Measurements from ENCODE around the gene EBF3. TPM values are rescaled to one million over a fixed set of nuclear protein-coding genes. Genes with fewer than 3 reads are reported as not detected.
A peak's percentile ranks its signal among the peaks of the same experiment; 100 is the strongest.

Gene EBF3
- total and polyA plus RNA-seq, 4 experiments from 2014 or later = not detected

DNA sequence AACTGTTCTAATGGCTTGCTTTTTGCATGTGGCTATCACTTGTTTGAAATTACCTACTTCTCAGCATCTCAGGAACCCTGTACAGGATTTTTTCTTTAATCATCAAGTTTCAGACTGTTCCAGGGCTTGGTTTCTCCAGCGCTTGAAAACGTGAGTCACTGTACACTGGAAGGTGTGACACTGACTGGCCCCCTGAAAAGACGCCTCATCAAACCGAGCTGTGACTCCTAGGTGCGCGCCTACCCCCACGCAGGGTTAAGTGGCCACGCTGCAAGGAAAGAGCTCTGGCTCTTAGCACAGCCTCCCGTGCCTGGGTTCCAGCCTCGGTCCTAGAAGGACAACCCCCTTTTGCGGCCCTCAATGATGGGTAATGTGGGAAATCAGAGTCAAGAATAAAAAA lies 81.0 kb downstream of the EBF3 start:
- H3K4me1 Mint-ChIP-seq = no peaks in the 10 kb centered on the region
- H3K4me3 ChIP-seq (ENCODE audit: low read length in 2 of 2) = no peak overlapping the region
- no peaks in the 10 kb centered on the region for H3K9me3 ChIP-seq (ENCODE audit: control insufficient read depth in 1 of 2, low read length in 2 of 2)
- H3K4me3 Mint-ChIP-seq = no peak overlapping the region
- ChIA-PET POLR2A (ENCODE audit: partially characterized antibody) (no interaction called here), CTCF (ENCODE audit: partially characterized antibody) (interaction anchor here (1.3 kb wide), 1 partner anchor 9 kb away, joined by 3 read pairs; no protein-coding TSS in a partner anchor)
- H3K27me3 Mint-ChIP-seq = peaks cover 5 to 8% of the 10 kb centered on the region in 2 donors
- H3K36me3 Mint-ChIP-seq = no peaks in the 10 kb centered on the region
- no peak overlapping the region for H3K27ac Mint-ChIP-seq
- H3K27ac ChIP-seq (ENCODE audit: low read depth, low read length) = no peak overlapping the region
- DNase-seq = no peak
- intact Hi-C loops (cut with micrococcal nuclease) = no loop called here
- H3K36me3 ChIP-seq (ENCODE audit: insufficient read depth, low read length) = no peaks in the 10 kb centered on the region
- H3K27me3 ChIP-seq (ENCODE audit: insufficient read depth, low read length) = no peaks in the 10 kb centered on the region
- no peaks in the 10 kb centered on the region for H3K4me1 ChIP-seq (ENCODE audit: insufficient read depth, low read length)
- peaks cover 0 to 2% (median 0%) of the 10 kb centered on the region in 8 donors for H3K9me3 Mint-ChIP-seq

DNA sequence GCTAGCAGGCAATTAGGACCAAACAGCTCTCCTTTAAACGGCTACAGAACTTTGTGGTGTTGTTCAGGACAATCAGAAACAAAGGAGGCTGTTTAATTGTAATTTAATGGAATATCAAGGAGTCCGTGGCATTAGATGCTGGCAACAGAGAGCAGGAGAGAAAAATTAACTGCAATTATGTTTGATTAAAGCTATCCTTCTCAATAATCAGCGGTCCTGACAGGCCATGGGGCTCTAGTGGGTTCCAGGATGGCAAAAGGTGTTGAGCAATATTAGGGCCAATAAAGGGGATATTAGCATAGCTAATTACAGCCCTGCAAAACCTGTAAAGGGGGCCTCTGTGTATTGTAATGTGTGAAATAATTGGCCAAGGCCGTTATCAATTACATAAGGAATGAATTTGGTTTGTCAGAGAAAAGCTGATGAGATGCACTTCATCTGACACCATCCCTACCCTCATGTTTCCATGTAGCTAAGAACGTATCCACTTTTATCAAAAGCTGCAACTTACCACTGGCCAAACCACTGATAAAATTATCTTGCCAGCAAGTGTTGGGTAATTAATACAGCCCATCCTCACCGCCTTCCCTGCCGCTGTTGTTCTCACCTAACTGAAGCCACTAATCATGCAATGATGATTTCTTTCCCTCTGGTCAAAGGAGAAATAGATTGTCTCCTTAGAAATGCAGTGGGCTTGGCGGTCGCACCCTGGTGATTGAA lies 81.6 kb downstream of the EBF3 start:
- Mint-ChIP-seq H3K27me3 (peaks cover 5 to 8% of the 10 kb centered on the region in 2 donors), H3K27ac (peak overlapping the region in 1 of 7 donors; percentile 2), H3K4me1 (no peaks in the 10 kb centered on the region), H3K4me3 (no peak overlapping the region), H3K9me3 (peaks cover 0 to 2% (median 0%) of the 10 kb centered on the region in 8 donors), H3K36me3 (no peaks in the 10 kb centered on the region)
- DNase-seq = no peak
- intact Hi-C loops (cut with micrococcal nuclease) = no loop called here
- Histone ChIP-seq H3K4me3 (ENCODE audit: low read length in 2 of 2) (no peak overlapping the region), H3K4me1 (ENCODE audit: insufficient read depth, low read length) (no peaks in the 10 kb centered on the region), H3K27me3 (ENCODE audit: insufficient read depth, low read length) (no peaks in the 10 kb centered on the region), H3K9me3 (ENCODE audit: control insufficient read depth in 1 of 2, low read length in 2 of 2) (no peaks in the 10 kb centered on the region), H3K36me3 (ENCODE audit: insufficient read depth, low read length) (no peaks in the 10 kb centered on the region), H3K27ac (ENCODE audit: low read depth, low read length) (no peak overlapping the region)
- POLR2A ChIA-PET (ENCODE audit: partially characterized antibody) = no interaction called here
- CTCF ChIA-PET (ENCODE audit: partially characterized antibody) = interaction anchor here (1.0 to 1.3 kb wide), 3 partner anchors 8 to 245 kb away, joined by 3 to 4 read pairs (median 3); no protein-coding TSS in a partner anchor

DNA sequence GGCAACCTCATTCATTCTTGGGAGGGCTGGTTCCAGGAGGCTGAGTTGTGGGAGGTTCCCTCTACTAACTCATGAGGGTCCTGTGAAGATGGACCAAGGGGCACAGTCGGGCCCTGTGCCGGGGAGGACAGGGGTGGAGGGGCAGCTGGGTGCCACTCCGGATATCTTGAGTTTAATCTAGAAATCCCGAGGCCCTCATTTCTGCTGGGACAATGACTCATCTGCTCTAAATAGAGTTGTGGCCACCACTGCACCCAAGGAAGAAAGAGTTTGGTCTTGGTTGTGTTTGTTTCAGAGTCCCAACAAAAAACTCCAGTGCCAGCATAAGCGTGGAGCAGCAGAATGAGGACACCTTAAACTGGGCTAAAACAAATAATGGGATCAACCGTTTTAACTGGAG lies 82.4 kb downstream of the EBF3 start:
- Mint-ChIP-seq H3K4me3 (no peak overlapping the region), H3K9me3 (peaks cover 0 to 2% (median 0%) of the 10 kb centered on the region in 8 donors), H3K4me1 (no peaks in the 10 kb centered on the region), H3K36me3 (no peaks in the 10 kb centered on the region), H3K27ac (no peak overlapping the region), H3K27me3 (peaks cover 5 to 8% of the 10 kb centered on the region in 2 donors)
- DNase-seq = no peak
- CTCF ChIA-PET (ENCODE audit: partially characterized antibody) = interaction anchor here (1.0 to 1.5 kb wide), 3 partner anchors 10 to 246 kb away, joined by 3 to 5 read pairs (median 4); no protein-coding TSS in a partner anchor
- Histone ChIP-seq H3K9me3 (ENCODE audit: control insufficient read depth in 1 of 2, low read length in 2 of 2) (no peaks in the 10 kb centered on the region), H3K27ac (ENCODE audit: low read depth, low read length) (no peak overlapping the region), H3K4me1 (ENCODE audit: insufficient read depth, low read length) (no peaks in the 10 kb centered on the region), H3K27me3 (ENCODE audit: insufficient read depth, low read length) (no peaks in the 10 kb centered on the region), H3K4me3 (ENCODE audit: low read length in 2 of 2) (no peak overlapping the region), H3K36me3 (ENCODE audit: insufficient read depth, low read length) (no peaks in the 10 kb centered on the region)
- intact Hi-C loops (cut with micrococcal nuclease) = no loop called here
- POLR2A ChIA-PET (ENCODE audit: partially characterized antibody) = no interaction called here

DNA sequence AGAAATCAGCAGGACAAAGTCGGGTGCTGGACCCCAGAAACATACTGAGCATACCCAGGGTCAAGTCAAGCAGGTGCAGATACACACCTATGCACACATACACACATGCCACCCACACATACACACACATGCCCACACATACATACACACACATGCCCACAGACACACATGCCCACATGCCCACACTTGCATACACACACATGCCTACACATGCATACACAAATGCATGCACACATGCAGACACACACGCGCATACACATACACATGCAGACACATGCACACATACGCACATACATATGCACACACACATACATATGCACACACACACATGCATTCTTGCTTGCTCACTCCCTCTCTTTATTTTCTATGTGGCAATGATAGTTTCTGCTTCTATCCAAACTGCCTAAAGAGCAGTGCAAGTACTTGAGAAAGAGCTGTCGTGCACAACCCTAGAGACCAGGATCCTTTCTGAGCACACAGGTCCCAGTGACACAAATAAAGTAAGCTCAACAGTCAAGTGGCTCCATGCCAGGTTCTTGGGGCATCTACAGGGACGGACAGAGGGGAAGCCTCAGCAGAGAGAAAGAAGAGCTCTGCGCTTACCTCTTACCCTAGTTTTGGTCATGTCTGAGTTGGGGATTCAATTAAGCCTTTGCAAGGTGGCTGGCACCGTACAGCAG lies 83.7 kb downstream of the EBF3 start:
- Mint-ChIP-seq H3K36me3 (no peaks in the 10 kb centered on the region), H3K27me3 (peaks cover 5 to 7% of the 10 kb centered on the region in 2 donors), H3K4me3 (no peak overlapping the region), H3K4me1 (no peaks in the 10 kb centered on the region), H3K27ac (no peak overlapping the region), H3K9me3 (peaks cover 0 to 2% (median 0%) of the 10 kb centered on the region in 8 donors)
- ChIA-PET POLR2A (ENCODE audit: partially characterized antibody) (no interaction called here), CTCF (ENCODE audit: partially characterized antibody) (interaction anchor here (1.5 to 4.8 kb wide), 3 partner anchors 9 to 246 kb away, joined by 5 to 36 read pairs (median 5); no protein-coding TSS in a partner anchor)
- no peaks in the 10 kb centered on the region for H3K9me3 ChIP-seq (ENCODE audit: control insufficient read depth in 1 of 2, low read length in 2 of 2)
- DNase-seq = no peak
- no peaks in the 10 kb centered on the region for H3K36me3 ChIP-seq (ENCODE audit: insufficient read depth, low read length)
- no peaks in the 10 kb centered on the region for H3K4me1 ChIP-seq (ENCODE audit: insufficient read depth, low read length)
- H3K4me3 ChIP-seq (ENCODE audit: low read length in 2 of 2) = no peak overlapping the region
- no peak overlapping the region for H3K27ac ChIP-seq (ENCODE audit: low read depth, low read length)
- intact Hi-C loops (cut with micrococcal nuclease) = no loop called here
- H3K27me3 ChIP-seq (ENCODE audit: insufficient read depth, low read length) = no peaks in the 10 kb centered on the region

DNA sequence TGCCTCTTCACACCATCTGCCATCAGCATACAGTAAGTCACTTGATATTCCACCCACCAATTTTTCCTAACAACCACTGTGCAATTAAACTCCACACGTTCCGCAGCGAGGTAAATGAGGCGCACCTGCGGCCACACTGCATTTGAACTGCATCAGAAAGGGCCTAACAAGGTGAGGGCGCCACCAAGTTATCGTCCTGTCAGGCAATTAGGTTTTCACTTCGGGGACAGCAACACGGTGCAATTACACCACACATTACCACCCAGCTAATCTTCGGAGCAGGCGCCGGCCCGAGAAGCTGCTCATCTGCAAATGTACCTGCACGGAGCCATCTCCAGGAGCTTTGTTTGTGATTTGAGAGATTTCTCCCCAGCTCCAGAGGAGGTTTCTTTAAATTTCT lies 84.4 kb downstream of the EBF3 start:
- no peaks in the 10 kb centered on the region for H3K9me3 ChIP-seq (ENCODE audit: control insufficient read depth in 1 of 2, low read length in 2 of 2)
- Mint-ChIP-seq H3K27me3 (peaks cover 5 to 7% of the 10 kb centered on the region in 2 donors), H3K4me3 (no peak overlapping the region), H3K4me1 (no peaks in the 10 kb centered on the region), H3K9me3 (peaks cover 0 to 2% (median 0%) of the 10 kb centered on the region in 8 donors), H3K27ac (no peak overlapping the region), H3K36me3 (no peaks in the 10 kb centered on the region)
- POLR2A ChIA-PET (ENCODE audit: partially characterized antibody) = no interaction called here
- intact Hi-C loops (cut with micrococcal nuclease) = no loop called here
- no peaks in the 10 kb centered on the region for H3K27me3 ChIP-seq (ENCODE audit: insufficient read depth, low read length)
- CTCF ChIA-PET (ENCODE audit: partially characterized antibody) = interaction anchor here (2.0 to 4.8 kb wide), 2 partner anchors 9 to 247 kb away, joined by 5 to 36 read pairs; no protein-coding TSS in a partner anchor
- no peaks in the 10 kb centered on the region for H3K4me1 ChIP-seq (ENCODE audit: insufficient read depth, low read length)
- H3K36me3 ChIP-seq (ENCODE audit: insufficient read depth, low read length) = no peaks in the 10 kb centered on the region
- no peak overlapping the region for H3K27ac ChIP-seq (ENCODE audit: low read depth, low read length)
- no peak overlapping the region for H3K4me3 ChIP-seq (ENCODE audit: low read length in 2 of 2)
- DNase-seq = no peak

DNA sequence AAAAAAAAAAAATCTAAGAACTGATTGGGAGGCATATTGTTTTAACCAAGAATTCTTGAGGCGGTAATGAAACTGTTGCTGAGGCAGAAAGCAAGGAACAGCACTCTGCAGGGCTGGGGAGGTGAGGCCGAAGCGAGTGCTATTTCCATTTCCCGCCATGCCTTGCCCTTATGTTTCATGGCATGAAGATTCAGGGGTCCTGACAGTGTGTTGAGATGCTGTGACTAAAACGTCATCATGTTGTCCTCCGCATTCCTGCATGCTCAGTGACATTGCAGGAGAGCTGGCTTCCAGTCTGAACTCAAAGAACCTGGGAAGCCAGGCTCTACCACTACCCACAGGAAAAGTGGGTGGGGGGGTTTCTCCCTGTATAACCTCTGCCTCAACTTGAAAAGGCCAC lies 85.2 kb downstream of the EBF3 start:
- no peaks in the 10 kb centered on the region for H3K4me1 ChIP-seq (ENCODE audit: insufficient read depth, low read length)
- no peaks in the 10 kb centered on the region for H3K9me3 ChIP-seq (ENCODE audit: control insufficient read depth in 1 of 2, low read length in 2 of 2)
- H3K27ac Mint-ChIP-seq = no peak overlapping the region
- H3K27me3 ChIP-seq (ENCODE audit: insufficient read depth, low read length) = no peaks in the 10 kb centered on the region
- H3K4me3 ChIP-seq (ENCODE audit: low read length in 2 of 2) = no peak overlapping the region
- H3K27ac ChIP-seq (ENCODE audit: low read depth, low read length) = no peak overlapping the region
- CTCF ChIA-PET (ENCODE audit: partially characterized antibody) = interaction anchor here (2.0 to 4.8 kb wide), 2 partner anchors 10 to 248 kb away, joined by 5 to 36 read pairs; no protein-coding TSS in a partner anchor
- peaks cover 0 to 2% (median 0%) of the 10 kb centered on the region in 8 donors for H3K9me3 Mint-ChIP-seq
- POLR2A ChIA-PET (ENCODE audit: partially characterized antibody) = no interaction called here
- no peak overlapping the region for H3K4me3 Mint-ChIP-seq
- H3K36me3 Mint-ChIP-seq = no peaks in the 10 kb centered on the region
- DNase-seq = no peak
- intact Hi-C loops (cut with micrococcal nuclease) = no loop called here
- no peaks in the 10 kb centered on the region for H3K4me1 Mint-ChIP-seq
- H3K27me3 Mint-ChIP-seq = peaks cover 5 to 7% of the 10 kb centered on the region in 2 donors
- no peaks in the 10 kb centered on the region for H3K36me3 ChIP-seq (ENCODE audit: insufficient read depth, low read length)

DNA sequence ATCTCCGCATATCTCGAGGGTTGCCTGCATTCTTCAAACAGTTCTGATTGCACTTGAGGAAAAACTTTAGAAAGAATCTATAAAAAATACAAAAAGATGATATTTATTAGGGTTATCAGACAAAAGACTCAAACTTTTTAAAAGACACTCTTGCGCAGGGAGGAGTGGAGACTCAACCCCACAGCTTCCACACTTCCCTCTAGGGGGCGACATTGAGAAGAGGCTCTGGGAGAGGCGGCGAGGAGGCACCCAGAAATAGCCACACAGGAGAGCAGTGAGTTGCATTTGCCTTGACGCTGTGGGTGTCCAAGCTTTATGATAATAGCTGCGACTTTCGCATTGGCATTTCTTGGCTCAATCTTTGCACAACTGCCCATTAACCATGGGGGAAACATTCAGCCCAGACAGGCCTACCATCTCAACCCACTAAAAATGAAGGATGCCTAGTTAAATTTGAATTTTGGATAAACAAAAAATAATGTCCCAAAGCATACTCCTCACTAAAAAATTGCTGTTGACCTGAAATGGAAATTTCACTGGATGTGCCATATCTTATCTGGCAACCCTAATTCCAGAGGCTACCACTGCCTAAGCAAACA lies 86.2 kb downstream of the EBF3 start:
- H3K36me3 Mint-ChIP-seq = no peaks in the 10 kb centered on the region
- DNase-seq = peak in 4 of 5 donors; percentile 13 to 29 (median 26)
- no peak overlapping the region for H3K27ac Mint-ChIP-seq
- no peaks in the 10 kb centered on the region for H3K27me3 ChIP-seq (ENCODE audit: insufficient read depth, low read length)
- H3K9me3 Mint-ChIP-seq = peaks cover 0 to 2% (median 0%) of the 10 kb centered on the region in 8 donors
- ChIA-PET POLR2A (ENCODE audit: partially characterized antibody) (no interaction called here), CTCF (ENCODE audit: partially characterized antibody) (interaction anchor here (0.9 to 4.8 kb wide), 3 partner anchors 8 to 249 kb away, joined by 3 to 36 read pairs (median 5); no protein-coding TSS in a partner anchor)
- H3K4me3 Mint-ChIP-seq = no peak overlapping the region
- H3K9me3 ChIP-seq (ENCODE audit: control insufficient read depth in 1 of 2, low read length in 2 of 2) = no peaks in the 10 kb centered on the region
- no peak overlapping the region for H3K27ac ChIP-seq (ENCODE audit: low read depth, low read length)
- intact Hi-C loops (cut with micrococcal nuclease) = loop anchor here (1.0 kb wide), 1 partner anchor 249 kb away; no protein-coding TSS in a partner anchor
- no peaks in the 10 kb centered on the region for H3K4me1 ChIP-seq (ENCODE audit: insufficient read depth, low read length)
- H3K4me3 ChIP-seq (ENCODE audit: low read length in 2 of 2) = no peak overlapping the region
- no peaks in the 10 kb centered on the region for H3K36me3 ChIP-seq (ENCODE audit: insufficient read depth, low read length)
- H3K27me3 Mint-ChIP-seq = peaks cover 5 to 7% of the 10 kb centered on the region in 2 donors
- H3K4me1 Mint-ChIP-seq = no peaks in the 10 kb centered on the region
